SK-N-SH (cell line): ENCODE results near the gene ARHGEF28.

Source experiments
- EP300 ChIP-seq, 2 experiments: IDR thresholded peaks; 2 replicates each; pipeline versions ENCODE4 v1.4.0 to v1.6.1; 2012; ENCODE audit warnings: borderline replicate concordance in 1 of 2, low read depth in 1 of 2, low read length in 1 of 2
- EZH2phosphoT487 ChIP-seq: fragments of 200-600 bp; sonication (generic); IDR thresholded peaks from 2 replicates; pipeline ENCODE4 v1.6.1; 2017; ENCODE audit warnings: low read depth, mixed run types, mild to moderate bottlenecking, antibody characterized with exemption, moderate library complexity, borderline replicate concordance
- POLR2AphosphoS5 ChIP-seq: IDR thresholded peaks from 2 replicates; pipeline ENCODE4 v1.6.1; 2012; ENCODE audit warnings: low read depth, low read length
- TF ChIP-seq, protein P1 (sequence below): fragments of 200-600 bp; sonication (generic); IDR thresholded peaks from 2 replicates; pipeline ENCODE4 v1.6.1; 2017; ENCODE audit warnings: antibody characterized with exemption, mild to moderate bottlenecking, moderate library complexity
- TF ChIP-seq, protein P2 (sequence below): fragments of 150-350 bp; IDR thresholded peaks from 2 replicates; pipeline ENCODE4 v1.6.1; 2016; ENCODE audit warnings: mild to moderate bottlenecking, low read depth, low read length
- TF ChIP-seq, protein P3 (sequence below): IDR thresholded peaks from 2 replicates; pipeline ENCODE4 v1.4.0; 2012; ENCODE audit warnings: low read depth
- TF ChIP-seq, protein P4 (sequence below): IDR thresholded peaks from 2 replicates; pipeline ENCODE4 v1.6.1; 2012; ENCODE audit warnings: mild to moderate bottlenecking, low read depth, low read length, moderate library complexity

DNA sequence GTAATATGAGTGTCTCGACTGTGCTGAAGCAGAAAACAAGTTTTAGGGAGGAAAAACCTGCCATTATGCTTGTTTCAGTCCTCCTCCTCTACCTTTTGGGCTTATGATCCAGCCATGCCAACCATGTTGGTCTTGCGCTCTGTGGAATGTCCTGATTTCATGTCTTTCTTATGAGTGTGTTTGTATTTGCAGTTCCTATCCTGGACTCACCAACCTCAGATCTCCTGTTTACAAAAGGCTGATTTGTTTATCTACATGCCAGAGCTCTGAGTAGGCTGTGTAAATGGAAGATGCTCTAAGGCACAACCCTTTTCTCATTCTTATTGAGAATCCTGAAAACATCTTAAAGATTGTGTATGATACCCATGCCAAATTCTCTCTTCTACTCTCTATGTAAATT is 138.6 kb downstream of the ARHGEF28 start:
- no peak for TF ChIP-seq POLR2AphosphoS5
- TF ChIP-seq, protein P1, sequence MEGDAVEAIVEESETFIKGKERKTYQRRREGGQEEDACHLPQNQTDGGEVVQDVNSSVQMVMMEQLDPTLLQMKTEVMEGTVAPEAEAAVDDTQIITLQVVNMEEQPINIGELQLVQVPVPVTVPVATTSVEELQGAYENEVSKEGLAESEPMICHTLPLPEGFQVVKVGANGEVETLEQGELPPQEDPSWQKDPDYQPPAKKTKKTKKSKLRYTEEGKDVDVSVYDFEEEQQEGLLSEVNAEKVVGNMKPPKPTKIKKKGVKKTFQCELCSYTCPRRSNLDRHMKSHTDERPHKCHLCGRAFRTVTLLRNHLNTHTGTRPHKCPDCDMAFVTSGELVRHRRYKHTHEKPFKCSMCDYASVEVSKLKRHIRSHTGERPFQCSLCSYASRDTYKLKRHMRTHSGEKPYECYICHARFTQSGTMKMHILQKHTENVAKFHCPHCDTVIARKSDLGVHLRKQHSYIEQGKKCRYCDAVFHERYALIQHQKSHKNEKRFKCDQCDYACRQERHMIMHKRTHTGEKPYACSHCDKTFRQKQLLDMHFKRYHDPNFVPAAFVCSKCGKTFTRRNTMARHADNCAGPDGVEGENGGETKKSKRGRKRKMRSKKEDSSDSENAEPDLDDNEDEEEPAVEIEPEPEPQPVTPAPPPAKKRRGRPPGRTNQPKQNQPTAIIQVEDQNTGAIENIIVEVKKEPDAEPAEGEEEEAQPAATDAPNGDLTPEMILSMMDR = no peak
- no peak for TF ChIP-seq EZH2phosphoT487
- TF ChIP-seq, protein P2, sequence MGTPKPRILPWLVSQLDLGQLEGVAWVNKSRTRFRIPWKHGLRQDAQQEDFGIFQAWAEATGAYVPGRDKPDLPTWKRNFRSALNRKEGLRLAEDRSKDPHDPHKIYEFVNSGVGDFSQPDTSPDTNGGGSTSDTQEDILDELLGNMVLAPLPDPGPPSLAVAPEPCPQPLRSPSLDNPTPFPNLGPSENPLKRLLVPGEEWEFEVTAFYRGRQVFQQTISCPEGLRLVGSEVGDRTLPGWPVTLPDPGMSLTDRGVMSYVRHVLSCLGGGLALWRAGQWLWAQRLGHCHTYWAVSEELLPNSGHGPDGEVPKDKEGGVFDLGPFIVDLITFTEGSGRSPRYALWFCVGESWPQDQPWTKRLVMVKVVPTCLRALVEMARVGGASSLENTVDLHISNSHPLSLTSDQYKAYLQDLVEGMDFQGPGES = no peak
- TF ChIP-seq, protein P3, sequence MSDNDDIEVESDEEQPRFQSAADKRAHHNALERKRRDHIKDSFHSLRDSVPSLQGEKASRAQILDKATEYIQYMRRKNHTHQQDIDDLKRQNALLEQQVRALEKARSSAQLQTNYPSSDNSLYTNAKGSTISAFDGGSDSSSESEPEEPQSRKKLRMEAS = no peak
- TF ChIP-seq, protein P4, sequence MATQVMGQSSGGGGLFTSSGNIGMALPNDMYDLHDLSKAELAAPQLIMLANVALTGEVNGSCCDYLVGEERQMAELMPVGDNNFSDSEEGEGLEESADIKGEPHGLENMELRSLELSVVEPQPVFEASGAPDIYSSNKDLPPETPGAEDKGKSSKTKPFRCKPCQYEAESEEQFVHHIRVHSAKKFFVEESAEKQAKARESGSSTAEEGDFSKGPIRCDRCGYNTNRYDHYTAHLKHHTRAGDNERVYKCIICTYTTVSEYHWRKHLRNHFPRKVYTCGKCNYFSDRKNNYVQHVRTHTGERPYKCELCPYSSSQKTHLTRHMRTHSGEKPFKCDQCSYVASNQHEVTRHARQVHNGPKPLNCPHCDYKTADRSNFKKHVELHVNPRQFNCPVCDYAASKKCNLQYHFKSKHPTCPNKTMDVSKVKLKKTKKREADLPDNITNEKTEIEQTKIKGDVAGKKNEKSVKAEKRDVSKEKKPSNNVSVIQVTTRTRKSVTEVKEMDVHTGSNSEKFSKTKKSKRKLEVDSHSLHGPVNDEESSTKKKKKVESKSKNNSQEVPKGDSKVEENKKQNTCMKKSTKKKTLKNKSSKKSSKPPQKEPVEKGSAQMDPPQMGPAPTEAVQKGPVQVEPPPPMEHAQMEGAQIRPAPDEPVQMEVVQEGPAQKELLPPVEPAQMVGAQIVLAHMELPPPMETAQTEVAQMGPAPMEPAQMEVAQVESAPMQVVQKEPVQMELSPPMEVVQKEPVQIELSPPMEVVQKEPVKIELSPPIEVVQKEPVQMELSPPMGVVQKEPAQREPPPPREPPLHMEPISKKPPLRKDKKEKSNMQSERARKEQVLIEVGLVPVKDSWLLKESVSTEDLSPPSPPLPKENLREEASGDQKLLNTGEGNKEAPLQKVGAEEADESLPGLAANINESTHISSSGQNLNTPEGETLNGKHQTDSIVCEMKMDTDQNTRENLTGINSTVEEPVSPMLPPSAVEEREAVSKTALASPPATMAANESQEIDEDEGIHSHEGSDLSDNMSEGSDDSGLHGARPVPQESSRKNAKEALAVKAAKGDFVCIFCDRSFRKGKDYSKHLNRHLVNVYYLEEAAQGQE = no peak
- no peak for TF ChIP-seq EP300 (IDR thresholded peaks at IDR 0.05; ENCODE audit: borderline replicate concordance in 1 of 2, low read depth in 1 of 2, low read length in 1 of 2)
